Activated naive CD4-positive, alpha-beta T cell treated with anti-CD3 and anti-CD28 coated beads for 36 hours (primary cell): ENCODE results near the gene NSRP1. TPM values are rescaled to one million over a fixed set of nuclear protein-coding genes. Genes with fewer than 3 reads are reported as not detected.
"Not testable (repeated sequence)": the region's sequence is repeated elsewhere in the genome, so short reads cannot be mapped to it uniquely, and the experiment has no call there.

Experiments used
- CTCF ChIA-PET: fragments of 350-600 bp; sonication (Branson Sonifier 250); formaldehyde crosslinking; loops from one replicate; lab custom pipeline; 2021; ENCODE audit warnings: antibody characterized with exemption; lab: Charles Lee
- DNase-seq: peaks from one replicate; pipeline ENCODE4 v3.0.0-alpha.2; 2020
- H3K27ac Mint-ChIP-seq: one replicate; pipeline ENCODE4 v1.8.0; 2021; ENCODE audit warnings: mild to moderate bottlenecking, mixed read lengths
- H3K27me3 Mint-ChIP-seq: one replicate; pipeline ENCODE4 v1.8.0; 2021; ENCODE audit warnings: low read depth, mixed read lengths
- H3K36me3 Mint-ChIP-seq: one replicate; pipeline ENCODE4 v1.8.0; 2021; ENCODE audit warnings: low read depth, mixed read lengths
- H3K4me1 Mint-ChIP-seq: one replicate; pipeline ENCODE4 v1.8.0; 2021; ENCODE audit warnings: low read depth, mixed read lengths
- H3K4me3 Mint-ChIP-seq: one replicate; pipeline ENCODE4 v1.8.0; 2021; ENCODE audit warnings: mild to moderate bottlenecking, moderate library complexity, mixed read lengths
- H3K9me3 Mint-ChIP-seq: one replicate; pipeline ENCODE4 v1.8.0; 2021; ENCODE audit warnings: mixed read lengths
- intact Hi-C: fragments of 100-400 bp; cut with micrococcal nuclease; formaldehyde crosslinking; loops from one replicate; pipeline ENCODE4 v1.15.1; 2023
- total RNA-seq, 2 experiments: library from RNA; stranded (reverse); gene quantifications; one replicate each; pipeline ENCODE4 v1.2.3, GENCODE V29; 2021

Gene NSRP1
- total RNA-seq, result 10 to 100 TPM; 21.4 to 21.5 TPM

- Mint-ChIP-seq H3K27ac (peak within 1 kb of the TSS; percentile 99), H3K27me3 (no peaks in the 10 kb centered on the region), H3K4me1 (peaks cover 48% of the 10 kb centered on the region), H3K9me3 (no peaks in the 10 kb centered on the region), H3K4me3 (peak within 1 kb of the TSS; percentile 97), H3K36me3 (peaks cover 16% of the 10 kb centered on the region)
- intact Hi-C loops, result loop anchor here (1.0 to 10.0 kb wide), 10 partner anchors 174 to 1208 kb away; partner anchors contain the start of genes ATAD5, BLMH, CPD and CRLF3
- CTCF ChIA-PET, result interaction anchor here (0.7 to 2.2 kb wide), 3 partner anchors 10 to 95 kb away, joined by 3 to 10 read pairs (median 3); no protein-coding TSS in a partner anchor
- peak; percentile 98 for DNase-seq
Measured at GRCh38 chr17:30116661-30117551, at the start of gene NSRP1. Gene NSRP1, plus strand, starts transcription at chr17:30116816. Its CDS starts 28 bp downstream, at chr17:30116844.

GRCh38 chr17:30068465-30068864 lies 48.2 kb upstream of the NSRP1 start:
- Mint-ChIP-seq H3K27me3 (peaks cover 3% of the 10 kb centered on the region), H3K36me3 (peaks cover 2% of the 10 kb centered on the region)
- CTCF ChIA-PET, result no interaction called here

GRCh38 chr17:30074254-30074653 lies 42.4 kb upstream of the NSRP1 start:
- Mint-ChIP-seq H3K27ac (no peak overlapping the region), H3K36me3 (no peaks in the 10 kb centered on the region), H3K9me3 (no peaks in the 10 kb centered on the region), H3K4me1 (no peaks in the 10 kb centered on the region), H3K4me3 (no peak overlapping the region), H3K27me3 (peaks cover 10% of the 10 kb centered on the region)
- intact Hi-C loops, result no loop called here
- CTCF ChIA-PET, result interaction anchor here (1.4 kb wide), 1 partner anchor 18 kb away, joined by 3 read pairs; no protein-coding TSS in a partner anchor
- no peak for DNase-seq

More at GRCh38 chr17:30068465-30068864, 48.2 kb upstream of the NSRP1 start:
- no peak for DNase-seq
- Mint-ChIP-seq H3K4me1 (no peaks in the 10 kb centered on the region), H3K27ac (no peak overlapping the region), H3K9me3 (peaks cover 22% of the 10 kb centered on the region), H3K4me3 (no peak overlapping the region)
- intact Hi-C loops, result no loop called here

GRCh38 chr17:30074730-30075129 lies 41.9 kb upstream of the NSRP1 start:
- CTCF ChIA-PET, result interaction anchor here (1.4 kb wide), 1 partner anchor 18 kb away, joined by 3 read pairs; no protein-coding TSS in a partner anchor
- intact Hi-C loops, result no loop called here
- H3K4me1 Mint-ChIP-seq, result no peaks in the 10 kb centered on the region

GRCh38 chr17:30082773-30083172 lies 33.8 kb upstream of the NSRP1 start:
- H3K4me3 Mint-ChIP-seq, result no peak overlapping the region
- H3K27me3 Mint-ChIP-seq, result peaks cover 4% of the 10 kb centered on the region
- H3K36me3 Mint-ChIP-seq, result no peaks in the 10 kb centered on the region
- intact Hi-C loops, result no loop called here
- DNase-seq, result no peak
- CTCF ChIA-PET, result no interaction called here
- no peaks in the 10 kb centered on the region for H3K4me1 Mint-ChIP-seq
- H3K27ac Mint-ChIP-seq, result no peak overlapping the region
- H3K9me3 Mint-ChIP-seq, result no peaks in the 10 kb centered on the region

More at GRCh38 chr17:30074730-30075129, 41.9 kb upstream of the NSRP1 start:
- Mint-ChIP-seq H3K4me3 (no peak overlapping the region), H3K27me3 (peaks cover 10% of the 10 kb centered on the region), H3K36me3 (no peaks in the 10 kb centered on the region), H3K27ac (no peak overlapping the region), H3K9me3 (no peaks in the 10 kb centered on the region)
- DNase-seq, result no peak

- CTCF ChIA-PET, result interaction anchor here (1.0 to 1.2 kb wide), 2 partner anchors 20 to 154 kb away, joined by 3 to 4 read pairs; no protein-coding TSS in a partner anchor
- no peak for DNase-seq
- Mint-ChIP-seq H3K27me3 (peaks cover 2% of the 10 kb centered on the region), H3K4me3 (no peak overlapping the region), H3K9me3 (no peaks in the 10 kb centered on the region), H3K36me3 (no peaks in the 10 kb centered on the region), H3K27ac (no peak overlapping the region), H3K4me1 (no peaks in the 10 kb centered on the region)
- intact Hi-C loops, result no loop called here
Measured at GRCh38 chr17:30084788-30085187, 31.8 kb upstream of the NSRP1 start.

GRCh38 chr17:30086896-30087295 lies 29.7 kb upstream of the NSRP1 start:
- CTCF ChIA-PET, result interaction anchor here (0.6 to 0.7 kb wide), 3 partner anchors 9 to 402 kb away, joined by 3 to 4 read pairs (median 4); no protein-coding TSS in a partner anchor
- no peak overlapping the region for H3K27ac Mint-ChIP-seq
- intact Hi-C loops, result no loop called here
- H3K9me3 Mint-ChIP-seq, result no peaks in the 10 kb centered on the region
- H3K4me1 Mint-ChIP-seq, result no peaks in the 10 kb centered on the region
- DNase-seq, result no peak
- peaks cover 2% of the 10 kb centered on the region for H3K27me3 Mint-ChIP-seq
- H3K36me3 Mint-ChIP-seq, result no peaks in the 10 kb centered on the region
- no peak overlapping the region for H3K4me3 Mint-ChIP-seq

GRCh38 chr17:30087431-30087830 lies 29.2 kb upstream of the NSRP1 start:
- DNase-seq, H3K4me1 Mint-ChIP-seq, H3K27me3 Mint-ChIP-seq, H3K36me3 Mint-ChIP-seq, intact Hi-C loops, H3K27ac Mint-ChIP-seq, H3K9me3 Mint-ChIP-seq, H3K4me3 Mint-ChIP-seq: not testable (repeated sequence)
- CTCF ChIA-PET, result interaction anchor here (0.6 to 0.7 kb wide), 3 partner anchors 8 to 401 kb away, joined by 3 to 4 read pairs (median 4); no protein-coding TSS in a partner anchor

GRCh38 chr17:30091121-30091670 lies 25.4 kb upstream of the NSRP1 start:
- Mint-ChIP-seq H3K27me3 (peaks cover 12% of the 10 kb centered on the region), H3K4me3 (no peak overlapping the region), H3K27ac (no peak overlapping the region), H3K9me3 (no peaks in the 10 kb centered on the region), H3K36me3 (no peaks in the 10 kb centered on the region), H3K4me1 (peaks cover 3% of the 10 kb centered on the region)
- intact Hi-C loops, result loop anchor here (5.0 kb wide), 1 partner anchor 454 kb away; no protein-coding TSS in a partner anchor
- no peak for DNase-seq
- CTCF ChIA-PET, result interaction anchor here (0.6 to 6.5 kb wide), 6 partner anchors 16 to 387 kb away, joined by 3 to 59 read pairs (median 4); no protein-coding TSS in a partner anchor

- Mint-ChIP-seq H3K4me1 (peaks cover 3% of the 10 kb centered on the region), H3K27ac (no peak overlapping the region), H3K4me3 (no peak overlapping the region), H3K27me3 (peaks cover 12% of the 10 kb centered on the region), H3K9me3 (no peaks in the 10 kb centered on the region), H3K36me3 (no peaks in the 10 kb centered on the region)
- intact Hi-C loops, result loop anchor here (2.0 to 5.0 kb wide), 2 partner anchors 285 to 454 kb away; no protein-coding TSS in a partner anchor
- DNase-seq, result no peak
- CTCF ChIA-PET, result interaction anchor here (0.6 to 6.5 kb wide), 8 partner anchors 15 to 386 kb away, joined by 3 to 59 read pairs (median 3); no protein-coding TSS in a partner anchor
Measured at GRCh38 chr17:30091771-30092170, 24.8 kb upstream of the NSRP1 start.

GRCh38 chr17:30092886-30093285 lies 23.7 kb upstream of the NSRP1 start:
- CTCF ChIA-PET, result interaction anchor here (0.6 to 6.5 kb wide), 33 partner anchors 9 to 502 kb away, joined by 3 to 59 read pairs (median 3); no protein-coding TSS in a partner anchor
- Mint-ChIP-seq H3K27ac (no peak overlapping the region), H3K9me3 (no peaks in the 10 kb centered on the region), H3K4me3 (no peak overlapping the region), H3K36me3 (no peaks in the 10 kb centered on the region), H3K4me1 (peaks cover 3% of the 10 kb centered on the region), H3K27me3 (peaks cover 9% of the 10 kb centered on the region)
- DNase-seq, result no peak
- intact Hi-C loops, result loop anchor here (1.0 to 5.0 kb wide), 4 partner anchors 67 to 513 kb away; no protein-coding TSS in a partner anchor
